ENCODE results near the gene ADAM8.
"Not testable (repeated sequence)": the region's sequence is repeated elsewhere in the genome, so short reads cannot be mapped to it uniquely, and the experiment has no call there.

ADAM8 gene

DNA sequence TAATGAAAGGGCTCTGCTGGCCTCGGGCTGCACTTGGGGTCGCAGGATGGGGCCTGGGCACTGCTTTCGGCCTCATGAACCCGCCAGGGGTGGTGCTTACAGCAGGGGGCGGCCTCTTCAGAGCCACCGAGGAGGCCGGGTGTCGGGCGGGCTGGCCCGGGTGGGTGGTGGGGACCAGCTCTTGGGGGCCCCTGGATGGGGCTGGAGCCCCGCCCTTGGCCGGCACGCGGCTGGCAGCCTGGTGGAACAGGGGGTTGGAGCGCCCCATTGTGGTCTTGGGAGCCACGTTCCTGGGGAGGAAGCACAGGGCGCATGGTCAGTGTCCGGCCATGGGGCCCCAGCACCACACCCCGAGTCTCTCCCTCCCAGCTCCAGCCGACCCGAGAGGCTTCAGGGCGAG is 8.8 kb downstream of the ADAM8 start:
- no peak for DNase-seq (ENCODE audit: low read depth, low spot score)

GRCh38 chr10:133267293-133267692 is 9.4 kb downstream of the ADAM8 start:
- no peak for DNase-seq (ENCODE audit: low read depth, low spot score)

GRCh38 chr10:133266056-133266795 is 10.4 kb downstream of the ADAM8 start:
- DNase-seq (ENCODE audit: low read depth, low spot score) = no peak

- DNase-seq (ENCODE audit: low read depth, low spot score) = not testable (repeated sequence)
Measured at GRCh38 chr10:133265052-133265451, 11.6 kb downstream of the ADAM8 start.

- no peak for DNase-seq (ENCODE audit: low read depth, low spot score)
Measured at GRCh38 chr10:133264461-133264860, 12.2 kb downstream of the ADAM8 start.

DNA sequence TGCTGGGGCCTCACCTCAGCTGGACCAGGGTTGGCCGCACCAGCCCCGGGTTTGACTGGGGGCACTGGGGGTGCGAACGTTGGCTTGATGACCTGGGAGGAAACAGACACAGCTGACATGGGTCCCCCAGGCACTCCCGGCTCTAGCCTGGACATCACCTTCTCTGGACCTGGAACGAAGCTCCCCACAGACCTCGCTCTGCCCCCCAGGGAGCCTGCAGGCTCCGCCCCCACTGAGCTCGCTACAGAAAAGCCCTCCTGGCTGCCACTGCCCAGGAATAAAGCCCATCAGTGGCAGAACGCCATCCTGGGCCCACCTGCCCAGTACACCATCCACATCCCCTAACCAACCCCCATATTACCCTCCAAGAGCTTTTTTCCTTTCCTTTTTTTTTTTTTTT is 13.0 kb downstream of the ADAM8 start:
- DNase-seq (ENCODE audit: low read depth, low spot score) = no peak

GRCh38 chr10:133262696-133263095 is 14.0 kb downstream of the ADAM8 start:
- no peak for DNase-seq (ENCODE audit: low read depth, low spot score)

DNA sequence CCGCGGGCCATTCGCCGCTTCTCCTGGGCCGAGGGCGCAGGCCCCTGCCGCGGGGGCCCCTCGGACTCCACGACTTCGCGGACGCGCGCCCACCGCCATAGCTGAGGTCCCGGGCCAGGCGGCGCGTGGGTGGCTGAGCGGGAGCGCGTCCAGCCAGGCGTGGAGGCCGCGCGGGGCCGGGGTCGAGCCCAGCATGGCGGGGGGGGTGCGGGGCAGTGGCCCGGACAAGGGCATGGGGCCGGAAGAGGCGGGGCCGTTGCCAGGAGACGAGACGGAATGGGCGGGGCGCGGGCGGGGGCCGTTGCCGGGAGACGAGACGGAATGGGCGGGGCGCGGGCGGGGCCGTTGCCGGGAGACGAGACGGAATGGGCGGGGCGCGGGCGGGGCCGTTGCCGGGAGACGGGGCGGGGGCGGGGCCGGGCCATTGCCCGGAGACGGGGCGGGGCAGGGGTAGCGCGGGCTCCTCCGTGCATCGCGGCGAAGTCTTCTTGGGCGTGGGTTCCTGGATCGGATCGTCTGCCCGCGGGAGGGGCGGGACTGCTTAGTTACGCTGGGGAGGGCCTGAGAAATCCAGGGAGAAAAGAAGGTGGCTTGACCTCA is 14.8 kb downstream of the ADAM8 start:
- DNase-seq (ENCODE audit: low read depth, low spot score) = no peak

- DNase-seq (ENCODE audit: low read depth, low spot score) = no peak
Measured at GRCh38 chr10:133260895-133261725, 15.6 kb downstream of the ADAM8 start.

DNA sequence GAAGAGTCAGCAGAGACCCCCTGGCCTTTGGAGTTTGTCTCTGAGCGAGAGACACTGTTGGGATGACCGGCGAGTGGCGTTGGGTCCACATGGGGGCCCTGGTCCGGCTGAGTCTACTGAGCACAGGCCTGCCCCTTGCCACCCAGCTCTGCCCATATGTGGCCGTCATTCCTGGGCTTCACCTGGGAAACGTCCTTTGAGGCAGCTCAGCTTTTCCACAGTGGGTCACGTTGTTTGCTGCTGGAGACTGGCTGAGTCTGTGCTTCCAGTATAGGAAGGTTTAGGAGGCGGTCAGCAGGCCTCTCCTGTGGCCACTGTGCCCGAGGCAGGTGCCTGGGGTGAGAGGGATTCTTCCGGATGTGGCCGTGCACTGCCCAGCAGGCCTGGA is 17.1 kb downstream of the ADAM8 start:
- DNase-seq (ENCODE audit: low read depth, low spot score) = no peak

GRCh38 chr10:133258818-133259601 is 17.7 kb downstream of the ADAM8 start:
- no peak for DNase-seq (ENCODE audit: low read depth, low spot score)

DNA sequence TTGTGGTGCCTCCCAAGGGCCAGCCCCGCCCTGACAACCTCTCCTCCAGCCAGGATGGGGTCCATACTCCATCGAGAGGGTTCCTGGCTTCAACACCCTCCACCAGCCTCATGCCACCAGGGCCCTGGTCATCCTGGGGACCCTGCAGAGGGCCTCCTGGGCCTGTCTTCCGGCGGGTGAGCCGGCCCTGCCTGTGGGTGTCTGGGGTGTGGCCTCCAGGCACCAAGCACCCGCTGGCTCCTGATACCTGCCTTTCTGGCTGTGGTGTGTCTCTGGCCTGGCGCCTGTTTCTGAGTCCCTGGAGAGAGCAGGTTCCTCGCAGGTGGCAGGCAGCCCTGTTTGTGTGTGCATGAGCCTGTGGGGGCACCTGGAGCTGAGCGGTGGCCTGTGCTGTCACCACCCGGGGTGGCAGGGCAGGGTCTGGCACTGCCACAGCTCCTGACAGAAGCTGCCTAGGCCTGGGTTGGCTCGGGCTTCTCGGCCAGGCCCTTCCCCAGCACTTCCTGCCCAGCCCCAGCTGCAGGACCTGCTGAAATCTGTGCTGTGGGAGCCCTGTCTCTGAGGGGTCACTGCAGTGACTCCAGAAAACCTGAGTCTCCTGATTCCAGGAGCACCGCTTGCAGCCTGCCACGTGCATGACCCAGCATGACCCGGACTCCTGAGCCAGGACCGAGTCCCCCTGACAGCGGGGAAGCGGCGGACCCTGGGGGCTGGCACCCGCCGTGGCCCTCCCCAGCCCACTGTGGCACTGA is 18.4 kb downstream of the ADAM8 start:
- DNase-seq (ENCODE audit: low read depth, low spot score) = no peak

DNA sequence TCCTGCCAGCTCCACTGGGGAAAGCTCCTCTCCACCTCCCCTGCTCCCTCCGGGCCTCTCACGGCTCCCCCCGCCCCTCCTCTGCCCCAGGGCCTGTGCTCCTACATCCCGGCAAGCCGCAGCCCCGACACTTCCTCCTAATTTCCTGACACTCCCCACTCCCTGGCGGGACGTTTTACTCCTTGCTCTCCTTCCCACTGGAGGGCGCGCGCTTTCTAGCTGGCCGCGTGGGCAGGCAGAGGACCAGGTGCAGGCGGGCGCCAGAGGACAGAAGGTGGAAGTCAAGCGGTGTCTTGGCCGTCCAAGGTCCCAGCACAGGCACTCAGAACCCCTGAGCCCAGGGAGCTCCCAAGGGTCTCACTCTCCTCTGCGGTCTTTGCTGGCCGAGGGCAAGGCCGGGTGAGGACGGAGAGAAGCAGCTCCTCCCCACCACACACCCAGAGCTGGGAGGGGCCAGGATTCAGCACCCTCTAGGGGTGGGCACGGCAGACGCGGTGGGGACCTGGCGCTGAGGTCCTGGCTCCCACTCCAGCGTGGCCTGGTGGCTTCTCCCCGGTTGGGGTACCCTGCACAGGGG is 19.1 kb downstream of the ADAM8 start:
- DNase-seq (ENCODE audit: low read depth, low spot score) = peak; percentile 60

DNA sequence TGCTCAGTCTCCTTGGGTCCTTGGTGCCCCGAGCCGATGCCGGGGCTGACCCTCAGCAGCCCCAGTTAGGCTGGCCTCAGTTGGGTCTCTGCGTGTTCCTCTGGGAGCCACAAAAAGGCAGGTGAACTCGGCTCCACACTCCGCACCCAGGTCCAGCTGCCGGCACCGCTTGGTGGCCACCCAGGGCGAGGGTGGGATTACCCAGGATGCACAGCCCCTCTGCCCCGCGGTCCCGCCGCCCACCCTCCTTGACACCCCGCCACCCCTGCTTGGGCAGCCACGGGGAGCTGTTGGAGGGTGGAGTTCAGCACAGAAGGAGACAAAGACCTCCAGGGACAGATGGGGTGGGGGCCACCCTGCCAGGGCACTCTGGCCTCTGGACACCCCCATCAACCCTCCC is 21.3 kb downstream of the ADAM8 start:
- no peak for DNase-seq (ENCODE audit: low read depth, low spot score)

- DNase-seq (ENCODE audit: low read depth, low spot score) = no peak
Measured at GRCh38 chr10:133254421-133255120, 22.1 kb downstream of the ADAM8 start.

- DNase-seq (ENCODE audit: low read depth, low spot score) = no peak
Measured at GRCh38 chr10:133253361-133253955, 23.2 kb downstream of the ADAM8 start.

GRCh38 chr10:133252223-133252552 is 24.5 kb downstream of the ADAM8 start:
- no peak for DNase-seq (ENCODE audit: low read depth, low spot score)

DNA sequence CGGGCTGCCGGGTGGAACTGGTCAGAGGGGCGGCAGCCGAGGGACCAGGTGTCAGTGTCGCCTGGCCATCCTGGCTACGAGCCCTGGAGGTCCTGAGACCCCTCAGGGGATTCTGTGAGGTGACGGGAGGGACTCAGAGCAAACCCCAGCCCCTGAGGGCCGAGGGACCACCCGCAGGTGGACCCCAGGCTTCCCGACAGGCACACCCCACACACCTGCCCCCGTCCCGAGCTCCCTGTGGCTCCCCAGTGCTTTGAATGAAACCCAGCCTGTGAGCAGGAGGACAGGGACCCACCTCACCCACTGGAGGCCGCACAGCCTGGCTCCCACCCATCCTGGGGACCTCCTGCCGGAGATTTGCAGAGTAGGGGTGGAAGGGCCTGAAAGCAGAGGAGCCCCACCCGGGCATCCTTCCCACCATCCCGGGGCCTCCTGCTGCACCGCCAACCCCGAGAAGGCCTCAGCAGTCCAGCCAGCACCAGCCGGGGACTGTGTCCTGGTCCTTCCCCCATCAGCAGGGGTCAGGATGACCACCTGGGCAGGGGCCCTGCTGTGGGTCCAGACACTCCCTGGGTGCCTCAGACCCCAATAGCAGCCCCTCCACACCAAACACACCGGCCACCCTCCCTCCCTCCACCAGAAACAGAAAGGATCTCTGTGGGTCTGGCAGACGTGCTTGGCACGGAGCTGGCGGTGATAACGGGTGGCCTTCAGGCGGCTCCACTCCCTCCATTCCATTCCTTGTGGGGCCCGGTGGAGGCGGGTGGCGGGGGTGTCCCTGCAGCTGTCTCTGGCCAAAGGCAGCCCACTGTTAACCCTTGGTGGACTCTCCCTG is 25.1 kb downstream of the ADAM8 start:
- no peak for DNase-seq (ENCODE audit: low read depth, low spot score)

All from ELF-1 (cell line).